Adipocyte (in vitro differentiated cells): ENCODE results near the gene TCF7.
"Not testable (repeated sequence)": the region's sequence is repeated elsewhere in the genome, so short reads cannot be mapped to it uniquely, and the experiment has no call there.

Source experiments
- DNase-seq: peaks from one replicate; pipeline ENCODE4 v3.0.0-alpha.2; 2015; ENCODE audit warnings: low read depth
- H3K27me3 ChIP-seq: replicated peaks from 2 replicates; pipeline ENCODE4 v1.7.0; 2013; ENCODE audit warnings: mild to moderate bottlenecking, low read length, moderate library complexity; ENCODE audit not compliant: control insufficient read depth, insufficient read depth
- H3K36me3 ChIP-seq: 2 replicates; pipeline ENCODE4 v1.7.0; 2013; ENCODE audit warnings: low read length, mild to moderate bottlenecking, moderate library complexity; ENCODE audit not compliant: control insufficient read depth, insufficient read depth, severe bottlenecking
- H3K4me1 ChIP-seq: 2 replicates; pipeline ENCODE4 v1.7.0; 2013; ENCODE audit warnings: mild to moderate bottlenecking, low read length, moderate library complexity; ENCODE audit not compliant: control insufficient read depth, insufficient read depth
- H3K4me3 ChIP-seq: 2 replicates; pipeline ENCODE4 v1.7.0; 2013; ENCODE audit warnings: mild to moderate bottlenecking, low read length, moderate library complexity
- H3K9ac ChIP-seq: 2 replicates; pipeline ENCODE4 v1.7.0; 2013; ENCODE audit warnings: mild to moderate bottlenecking, low read length, moderate library complexity
- H3K9me3 ChIP-seq: 2 replicates; pipeline ENCODE4 v1.7.0; 2013; ENCODE audit warnings: mild to moderate bottlenecking, low read length, moderate library complexity; ENCODE audit not compliant: control insufficient read depth

The TCF7 gene

GRCh38 chr5:134152173-134152832, 37.8 kb downstream of the TCF7 start:
- not testable (repeated sequence) for DNase-seq, H3K27me3 ChIP-seq, H3K9me3 ChIP-seq
- Histone ChIP-seq H3K4me1 (peaks cover 47% of the 10 kb centered on the region), H3K9ac (peak overlapping the region; percentile 42), H3K4me3 (peak overlapping the region; percentile 43), H3K36me3 (peaks cover 71% of the 10 kb centered on the region)

- no peak for DNase-seq
Observed at GRCh38 chr5:134153241-134153640, 38.8 kb downstream of the TCF7 start.

GRCh38 chr5:134153657-134154056, 39.2 kb downstream of the TCF7 start:
- H3K27me3 ChIP-seq = no peaks in the 10 kb centered on the region
- H3K4me1 ChIP-seq = peaks cover 42% of the 10 kb centered on the region
- H3K36me3 ChIP-seq = peaks cover 79% of the 10 kb centered on the region
- H3K9ac ChIP-seq = no peak overlapping the region
- DNase-seq = no peak
- H3K9me3 ChIP-seq = no peaks in the 10 kb centered on the region
- no peak overlapping the region for H3K4me3 ChIP-seq

More at GRCh38 chr5:134153241-134153640, 38.8 kb downstream of the TCF7 start:
- H3K4me3 ChIP-seq = no peak overlapping the region
- peaks cover 42% of the 10 kb centered on the region for H3K4me1 ChIP-seq
- H3K36me3 ChIP-seq = peaks cover 77% of the 10 kb centered on the region
- no peak overlapping the region for H3K9ac ChIP-seq
- H3K27me3 ChIP-seq = no peaks in the 10 kb centered on the region
- no peaks in the 10 kb centered on the region for H3K9me3 ChIP-seq

- H3K4me3 ChIP-seq = no peak overlapping the region
Observed at GRCh38 chr5:134161513-134162395, 47.3 kb downstream of the TCF7 start.

GRCh38 chr5:134162592-134162991, 48.1 kb downstream of the TCF7 start:
- Histone ChIP-seq H3K4me3 (no peak overlapping the region), H3K9me3 (peaks cover 10% of the 10 kb centered on the region), H3K9ac (no peak overlapping the region), H3K36me3 (peaks cover 87% of the 10 kb centered on the region), H3K4me1 (no peaks in the 10 kb centered on the region), H3K27me3 (no peaks in the 10 kb centered on the region)
- DNase-seq = no peak

More at GRCh38 chr5:134161513-134162395, 47.3 kb downstream of the TCF7 start:
- H3K9ac ChIP-seq = no peak overlapping the region
- no peaks in the 10 kb centered on the region for H3K4me1 ChIP-seq
- no peaks in the 10 kb centered on the region for H3K27me3 ChIP-seq
- peaks cover 10% of the 10 kb centered on the region for H3K9me3 ChIP-seq
- peaks cover 88% of the 10 kb centered on the region for H3K36me3 ChIP-seq
- DNase-seq = no peak

GRCh38 chr5:134171972-134172371, 57.5 kb downstream of the TCF7 start:
- H3K9me3 ChIP-seq = no peaks in the 10 kb centered on the region
- H3K36me3 ChIP-seq = peaks cover 58% of the 10 kb centered on the region
- H3K9ac ChIP-seq = peak overlapping the region; percentile 41
- peaks cover 23% of the 10 kb centered on the region for H3K4me1 ChIP-seq
- DNase-seq = no peak
- H3K4me3 ChIP-seq = no peak overlapping the region
- H3K27me3 ChIP-seq = no peaks in the 10 kb centered on the region

- peaks cover 31% of the 10 kb centered on the region for H3K4me1 ChIP-seq
- DNase-seq = peak; percentile 73
- peak overlapping the region; percentile 99 for H3K9ac ChIP-seq
- H3K27me3 ChIP-seq = no peaks in the 10 kb centered on the region
- H3K9me3 ChIP-seq = no peaks in the 10 kb centered on the region
- H3K36me3 ChIP-seq = peaks cover 29% of the 10 kb centered on the region
- H3K4me3 ChIP-seq = peak overlapping the region; percentile 86
Observed at GRCh38 chr5:134174841-134175839, 60.7 kb downstream of the TCF7 start.

- peak; percentile 70 for DNase-seq
- H3K4me3 ChIP-seq = peak overlapping the region; percentile 86
- H3K9me3 ChIP-seq = no peaks in the 10 kb centered on the region
Observed at GRCh38 chr5:134175921-134176510, 61.5 kb downstream of the TCF7 start.

GRCh38 chr5:134176511-134177368, 62.3 kb downstream of the TCF7 start, which contains the start of gene SKP1:
SKP1 (minus strand) TSS chr5:134176950; CDS start chr5:134174022, 2,928 bp downstream.
- Histone ChIP-seq H3K36me3 (peaks cover 13% of the 10 kb centered on the region), H3K27me3 (no peaks in the 10 kb centered on the region), H3K9ac (peak within 1 kb of the TSS; percentile 99), H3K9me3 (no peaks in the 10 kb centered on the region), H3K4me3 (peak within 1 kb of the TSS; percentile 86), H3K4me1 (peaks cover 30% of the 10 kb centered on the region)
- DNase-seq = peak; percentile 92

More at GRCh38 chr5:134175921-134176510, 61.5 kb downstream of the TCF7 start:
- Histone ChIP-seq H3K4me1 (peaks cover 31% of the 10 kb centered on the region), H3K36me3 (peaks cover 21% of the 10 kb centered on the region), H3K27me3 (no peaks in the 10 kb centered on the region), H3K9ac (peak overlapping the region; percentile 99)
